GM19468 (cell line): ENCODE results near the gene ETFRF1.

ENCODE experiments used
- ATAC-seq: cut with Tn5 transposase; IDR thresholded peaks from one replicate; pipeline ENCODE4 v1.9.1; 2021; ENCODE audit warnings: mild to moderate bottlenecking, moderate library complexity, moderate number of reproducible peaks; ENCODE audit not compliant: unreplicated experiment; ENCODE audit errors: extremely low read depth

Gene ETFRF1

DNA sequence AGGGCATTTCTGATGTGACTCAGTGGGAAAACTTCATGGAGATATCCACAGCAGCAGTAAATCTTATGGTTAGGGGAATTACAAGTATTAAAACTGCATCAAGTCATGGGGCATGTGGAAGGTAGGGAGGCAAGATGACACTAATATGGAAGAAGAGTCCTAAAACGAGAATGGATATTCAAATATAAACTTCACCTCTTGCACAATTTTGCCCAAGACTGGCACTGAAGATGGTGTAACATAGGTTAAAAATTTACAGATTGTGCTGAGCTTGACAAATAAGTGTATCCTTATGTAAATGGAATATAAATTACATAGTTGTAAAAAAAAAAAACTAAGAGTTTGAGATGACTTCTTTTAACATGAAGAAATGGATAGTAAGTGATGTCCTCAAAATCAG, 12.8 kb downstream of the ETFRF1 start:
- ATAC-seq = no peak

- ATAC-seq = no peak
Observed at GRCh38 chr12:25208554-25208953, 13.5 kb downstream of the ETFRF1 start.

- ATAC-seq = no peak
Observed at GRCh38 chr12:25213338-25213737, 18.3 kb downstream of the ETFRF1 start.

DNA sequence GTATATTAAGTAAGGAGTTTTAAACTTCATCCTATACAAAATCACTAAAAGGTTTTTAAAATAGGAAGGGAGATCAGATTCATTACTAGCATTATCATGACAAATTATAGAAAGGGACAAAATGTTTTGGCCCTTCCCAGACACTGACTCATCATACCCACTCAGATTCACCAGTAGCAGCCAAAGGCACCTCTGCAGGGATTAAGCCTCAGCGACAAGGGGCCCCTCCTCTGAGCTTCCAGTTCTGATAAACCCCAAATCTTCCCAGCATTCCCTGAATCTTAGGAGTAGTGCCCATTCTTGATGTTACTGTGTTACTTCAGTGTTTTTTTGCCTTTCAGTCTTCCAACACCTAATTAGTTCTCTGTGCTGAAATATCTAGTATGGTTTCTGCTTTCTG, 41.2 kb downstream of the ETFRF1 start:
- no peak for ATAC-seq

DNA sequence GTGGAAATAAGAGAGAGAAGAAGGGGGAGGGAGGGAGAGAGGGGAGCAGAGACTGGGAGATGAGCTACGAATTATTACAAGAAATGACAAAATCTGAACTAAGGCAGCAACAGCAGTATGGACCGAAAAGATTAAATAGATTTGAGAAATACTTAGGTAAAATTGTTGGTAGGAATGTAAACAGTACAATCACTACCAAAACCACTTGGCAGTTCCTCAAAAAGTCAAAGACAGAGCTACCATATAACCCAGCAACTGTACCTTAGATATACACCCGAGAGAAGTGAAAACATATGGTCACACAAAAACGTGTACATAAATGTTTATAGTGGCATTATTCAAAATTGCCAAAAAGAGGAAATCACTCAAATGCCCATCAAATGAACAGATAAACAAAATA, 41.6 kb downstream of the ETFRF1 start:
- ATAC-seq = no peak

- ATAC-seq = no peak
Observed at GRCh38 chr12:25241167-25242020, 46.4 kb downstream of the ETFRF1 start.

GRCh38 chr12:25242981-25243679, 48.1 kb downstream of the ETFRF1 start:
- no peak for ATAC-seq

- no peak for ATAC-seq
Observed at GRCh38 chr12:25243680-25243990, 48.6 kb downstream of the ETFRF1 start.

DNA sequence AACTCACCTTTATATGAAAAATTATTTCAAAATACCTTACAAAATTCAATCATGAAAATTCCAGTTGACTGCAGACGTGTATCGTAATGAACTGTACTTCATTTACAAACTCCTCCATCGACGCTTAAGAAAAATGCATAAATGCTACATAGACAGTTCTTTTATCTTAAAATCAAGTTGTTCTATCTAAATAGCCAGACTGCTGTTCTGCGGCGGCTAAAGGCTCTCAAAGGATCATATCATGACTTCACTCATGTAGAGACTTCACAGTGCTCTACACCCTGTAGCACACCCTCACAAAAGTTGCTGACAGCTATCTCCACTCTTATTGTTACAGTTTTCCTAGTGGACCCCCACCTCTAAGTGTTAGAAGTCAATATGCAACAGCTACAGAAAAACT, 50.5 kb downstream of the ETFRF1 start:
- no peak for ATAC-seq

DNA sequence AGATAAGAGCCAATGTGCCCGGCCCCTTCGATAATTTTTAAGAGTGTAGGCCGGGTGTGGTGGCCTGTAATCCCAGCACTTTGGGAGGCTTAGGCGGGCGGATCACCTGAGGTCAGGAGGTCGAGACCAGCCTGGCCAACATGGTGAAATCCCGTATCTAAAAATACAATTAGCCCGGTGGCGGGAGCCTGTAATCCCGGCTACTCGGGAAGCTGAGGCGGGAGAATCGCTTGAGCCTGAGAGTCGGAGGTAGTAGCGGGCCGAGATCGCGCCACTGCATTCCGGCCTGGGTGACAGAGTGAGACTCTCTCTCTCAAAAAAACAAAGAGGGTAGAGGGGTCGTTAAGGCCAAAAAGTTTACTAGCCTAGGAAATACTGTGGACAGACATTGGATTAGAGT, 53.1 kb downstream of the ETFRF1 start:
- no peak for ATAC-seq

DNA sequence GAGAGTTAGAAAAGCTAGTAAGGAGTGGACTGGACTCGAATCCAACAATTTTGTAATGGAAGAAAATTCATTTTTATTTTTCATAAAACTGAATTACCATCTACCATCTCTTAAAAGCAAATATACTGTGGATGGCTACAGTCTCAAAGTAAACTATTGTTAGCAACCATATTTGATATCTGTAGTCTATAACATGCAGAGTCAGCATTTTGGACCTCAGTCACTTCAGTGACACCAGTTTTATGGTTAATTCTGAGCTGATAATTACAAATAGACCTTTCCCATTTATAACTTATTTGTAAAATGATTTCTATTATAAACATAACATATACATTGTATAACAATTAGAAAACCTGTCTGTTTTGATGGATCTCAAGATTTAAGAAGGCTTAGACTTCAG, 53.7 kb downstream of the ETFRF1 start:
- no peak for ATAC-seq

- no peak for ATAC-seq
Observed at GRCh38 chr12:25249931-25250738, 55.1 kb downstream of the ETFRF1 start.

GRCh38 chr12:25250744-25251730, 56.0 kb downstream of the ETFRF1 start, which contains the start of gene KRAS:
Gene KRAS, minus strand, starts transcription at chr12:25250929.
- peak; percentile 72 for ATAC-seq

DNA sequence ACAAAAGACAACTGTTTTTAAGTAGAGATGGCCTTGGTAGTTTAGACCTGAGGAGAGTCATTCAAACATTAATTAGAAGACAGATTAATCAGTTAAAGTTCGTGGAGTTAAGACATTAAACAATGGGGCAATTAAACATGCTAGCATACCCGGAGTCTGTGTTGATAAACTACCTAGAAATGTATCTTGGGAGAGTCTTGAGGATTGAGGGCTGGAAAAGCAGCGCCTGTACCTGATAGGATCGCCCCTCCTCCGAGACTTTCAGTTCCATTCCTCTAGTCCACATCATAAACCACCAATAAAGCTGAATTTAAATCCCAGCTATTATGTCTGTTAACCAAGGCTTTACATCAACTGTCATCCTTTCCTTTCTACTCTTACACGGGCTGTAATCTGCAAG, 56.7 kb downstream of the ETFRF1 start:
- ATAC-seq = no peak

DNA sequence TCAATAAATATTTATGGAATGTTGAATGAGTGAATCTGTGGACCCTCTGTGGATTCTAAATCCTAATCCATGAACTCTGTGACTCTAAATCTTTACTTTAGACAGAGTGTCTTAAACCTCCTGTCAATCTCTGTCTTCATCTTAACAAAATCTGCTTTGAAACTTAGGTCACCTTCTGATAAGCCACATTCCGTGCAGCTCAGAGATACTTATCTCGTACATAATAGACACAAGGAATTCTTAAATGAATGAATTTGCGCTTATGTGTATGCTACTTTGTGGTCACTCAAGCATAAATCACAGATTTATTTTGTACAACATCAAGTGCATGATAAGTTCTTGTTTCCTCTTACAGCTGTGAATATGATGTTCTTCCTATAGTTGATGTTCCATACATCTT, 57.9 kb downstream of the ETFRF1 start:
- no peak for ATAC-seq

DNA sequence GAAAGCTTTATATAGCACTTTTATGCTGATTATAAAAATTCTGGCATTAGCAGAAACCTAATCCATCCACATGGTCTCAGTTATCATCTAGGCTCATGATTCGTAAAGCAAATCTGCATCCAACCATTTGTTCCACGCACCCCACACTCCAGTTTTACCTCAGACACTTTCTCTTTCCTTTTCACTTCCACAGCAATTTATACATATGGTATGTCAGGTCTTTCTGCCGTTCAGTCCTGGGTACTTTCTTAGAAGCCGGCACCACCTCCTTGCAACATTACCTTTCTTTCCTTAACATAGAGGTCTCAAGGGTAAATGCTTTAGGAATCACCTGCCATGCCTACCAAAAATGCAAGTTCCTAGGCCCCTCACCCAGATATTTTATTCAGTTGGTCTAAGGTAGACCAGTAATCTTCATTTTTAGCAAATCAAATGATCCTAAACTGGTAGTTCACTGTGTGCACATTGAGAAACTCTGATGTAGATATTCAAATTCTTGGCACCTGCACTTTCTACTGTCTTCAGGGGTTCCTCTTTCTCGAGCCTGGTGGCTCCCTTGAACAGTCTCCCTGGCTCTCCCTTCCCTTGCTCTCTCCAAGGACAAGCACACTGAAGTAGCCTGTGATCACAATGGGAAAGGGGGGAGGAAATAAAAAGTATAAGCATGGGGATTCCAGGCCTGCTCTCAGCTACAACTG, 58.5 kb downstream of the ETFRF1 start:
- no peak for ATAC-seq

DNA sequence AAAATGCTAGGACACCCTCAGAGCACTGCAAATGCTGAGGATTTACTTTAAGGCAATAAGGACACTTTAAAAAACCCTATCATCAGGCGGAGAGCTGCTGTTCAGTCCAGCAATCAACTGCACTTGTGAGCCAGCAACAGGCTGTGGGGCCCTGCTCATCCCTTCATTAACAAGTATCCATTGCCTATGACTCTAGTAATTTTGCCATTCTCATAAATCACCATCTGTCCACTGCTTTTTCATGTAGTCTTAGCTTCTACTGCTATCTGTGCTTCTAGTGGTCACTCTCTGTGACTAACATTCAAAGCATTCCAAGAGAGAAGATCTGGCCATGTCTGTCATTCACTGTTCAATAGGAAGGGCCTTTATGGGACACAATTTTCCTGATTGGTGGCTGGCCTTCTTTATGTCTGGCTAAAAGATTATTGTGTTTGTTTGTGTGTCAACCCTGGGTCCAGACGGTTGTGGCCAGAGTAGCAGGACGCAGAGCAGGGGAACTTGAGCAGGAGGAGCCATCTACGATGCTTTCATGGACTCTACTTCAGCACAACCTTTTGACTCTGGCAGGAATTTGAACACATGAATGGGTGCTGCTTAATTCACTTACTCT, 59.3 kb downstream of the ETFRF1 start:
- ATAC-seq = no peak
